GM12872 (cell line): ENCODE measurements around the gene KNCN.

ENCODE experiments used
- TF ChIP-seq, protein P1 (sequence below): IDR thresholded peaks from 3 replicates; pipeline ENCODE4 v1.5.1; 2011; ENCODE audit warnings: low read depth, mild to moderate bottlenecking, low read length, moderate library complexity; ENCODE audit not compliant: insufficient read depth

KNCN gene

DNA sequence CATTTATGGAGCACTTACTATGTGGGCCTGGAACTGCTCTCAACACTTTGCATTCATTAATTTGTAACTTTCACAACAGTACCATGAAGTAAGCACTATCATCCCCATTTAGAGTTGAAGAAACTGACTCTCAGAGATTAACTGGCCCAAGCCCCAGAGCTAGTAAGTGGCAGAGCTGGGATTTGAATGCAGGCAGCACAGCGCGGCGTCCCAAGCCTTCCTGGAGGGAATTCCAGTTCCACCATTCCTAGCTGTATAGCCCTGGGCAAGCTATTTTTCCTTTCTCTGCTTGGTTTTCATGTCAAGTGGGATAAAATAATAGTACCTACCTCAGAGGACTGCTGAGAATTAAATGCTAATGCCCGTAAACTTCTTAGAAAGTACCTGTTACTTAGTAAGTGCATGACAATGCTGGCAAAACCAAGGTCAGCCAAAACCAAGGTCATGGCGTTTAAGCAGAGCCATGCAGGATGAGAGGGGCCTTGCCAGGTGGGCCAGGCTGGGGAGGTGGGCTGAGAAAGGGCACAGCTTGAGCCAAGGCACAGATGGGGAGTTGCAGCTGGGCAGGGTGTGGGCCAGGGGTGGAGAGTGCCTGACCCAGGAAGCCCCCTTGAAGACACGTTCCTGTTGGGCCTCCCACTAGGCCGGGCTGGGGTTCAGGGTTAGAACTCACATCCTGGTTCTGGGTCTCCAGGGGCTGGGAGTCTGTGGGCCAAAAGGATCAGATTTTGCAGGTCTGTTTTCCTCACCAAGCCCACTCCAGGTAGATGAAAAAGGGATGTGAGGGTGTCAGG, 4.6 kb upstream of the KNCN start:
- TF ChIP-seq, protein P1, sequence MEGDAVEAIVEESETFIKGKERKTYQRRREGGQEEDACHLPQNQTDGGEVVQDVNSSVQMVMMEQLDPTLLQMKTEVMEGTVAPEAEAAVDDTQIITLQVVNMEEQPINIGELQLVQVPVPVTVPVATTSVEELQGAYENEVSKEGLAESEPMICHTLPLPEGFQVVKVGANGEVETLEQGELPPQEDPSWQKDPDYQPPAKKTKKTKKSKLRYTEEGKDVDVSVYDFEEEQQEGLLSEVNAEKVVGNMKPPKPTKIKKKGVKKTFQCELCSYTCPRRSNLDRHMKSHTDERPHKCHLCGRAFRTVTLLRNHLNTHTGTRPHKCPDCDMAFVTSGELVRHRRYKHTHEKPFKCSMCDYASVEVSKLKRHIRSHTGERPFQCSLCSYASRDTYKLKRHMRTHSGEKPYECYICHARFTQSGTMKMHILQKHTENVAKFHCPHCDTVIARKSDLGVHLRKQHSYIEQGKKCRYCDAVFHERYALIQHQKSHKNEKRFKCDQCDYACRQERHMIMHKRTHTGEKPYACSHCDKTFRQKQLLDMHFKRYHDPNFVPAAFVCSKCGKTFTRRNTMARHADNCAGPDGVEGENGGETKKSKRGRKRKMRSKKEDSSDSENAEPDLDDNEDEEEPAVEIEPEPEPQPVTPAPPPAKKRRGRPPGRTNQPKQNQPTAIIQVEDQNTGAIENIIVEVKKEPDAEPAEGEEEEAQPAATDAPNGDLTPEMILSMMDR: no peak

DNA sequence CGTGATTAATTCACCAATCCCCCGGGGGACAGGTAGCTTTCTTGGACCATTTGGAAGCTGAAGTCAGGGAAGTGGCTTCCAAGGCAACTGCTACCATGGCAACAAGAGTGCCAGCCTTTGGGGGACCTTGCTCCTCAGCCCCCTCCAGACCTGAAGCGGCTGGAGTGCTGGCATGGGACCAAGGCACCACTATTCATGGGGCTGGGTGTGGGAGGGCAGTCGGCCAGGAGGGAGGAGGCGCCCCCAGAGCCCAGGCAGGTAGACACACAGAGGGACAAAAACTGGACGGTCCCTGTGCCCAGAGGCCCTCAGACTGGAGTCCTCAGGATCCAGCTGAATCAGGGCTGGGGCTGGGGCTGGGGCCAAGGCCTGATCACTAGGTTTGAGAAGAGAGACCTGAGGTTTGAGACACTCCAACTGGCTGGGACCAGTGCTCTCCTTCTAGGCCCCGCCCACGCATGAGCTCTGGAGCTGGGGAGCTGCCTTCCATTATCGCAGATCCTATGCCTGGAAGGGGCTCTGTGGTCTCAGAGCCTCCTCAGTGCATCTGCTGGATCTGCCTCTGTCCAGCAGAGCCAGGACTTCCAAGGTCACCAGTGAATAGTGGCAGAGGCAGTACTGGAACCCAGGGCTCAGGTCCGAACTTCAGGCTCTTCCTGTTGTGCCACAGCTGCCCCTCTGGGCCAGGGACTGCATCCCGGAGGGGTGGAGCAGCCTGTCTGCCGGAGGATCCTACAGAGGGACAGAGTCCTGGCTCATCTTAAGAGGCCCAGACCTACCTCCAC, 3.3 kb upstream of the KNCN start:
- TF ChIP-seq, protein P1: no peak

DNA sequence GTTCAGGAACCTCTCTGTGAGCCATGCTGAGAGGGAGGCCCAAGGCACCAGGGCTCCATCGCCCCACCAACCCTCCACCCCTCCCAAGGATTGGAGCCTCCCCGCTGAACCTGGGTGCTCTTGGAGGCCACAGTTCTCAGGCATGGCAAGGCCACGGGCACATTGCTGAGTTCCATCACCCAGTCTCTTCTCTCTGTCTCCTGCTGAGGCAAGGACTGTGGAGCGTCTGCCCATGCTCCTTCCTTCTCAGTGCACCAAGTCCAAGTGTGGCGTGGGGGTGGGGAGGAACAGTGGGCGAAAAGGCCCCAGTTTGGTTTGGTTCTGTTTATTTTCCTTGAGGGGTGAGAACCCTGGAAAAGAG, 2.8 kb upstream of the KNCN start:
- TF ChIP-seq, protein P1: no peak

DNA sequence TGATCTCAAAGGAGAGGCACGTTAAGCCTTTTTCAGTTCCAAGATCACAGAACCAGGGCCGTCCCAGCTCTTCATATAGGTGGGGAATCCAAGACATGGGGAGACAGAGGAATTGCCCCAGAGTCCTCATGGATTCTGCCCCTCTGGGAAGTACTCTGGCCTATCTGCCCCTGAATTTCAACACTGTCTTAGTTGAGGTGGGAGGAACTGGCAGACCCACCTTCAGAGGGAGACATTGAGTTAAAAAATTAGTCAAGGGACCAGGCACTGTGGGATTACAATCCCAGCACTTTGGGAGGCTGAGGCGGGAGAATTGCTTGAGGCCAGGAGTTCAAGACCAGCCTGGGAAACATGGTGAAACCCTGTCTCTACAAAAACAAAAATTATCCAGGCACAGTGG, 2.1 kb upstream of the KNCN start:
- TF ChIP-seq, protein P1: no peak

DNA sequence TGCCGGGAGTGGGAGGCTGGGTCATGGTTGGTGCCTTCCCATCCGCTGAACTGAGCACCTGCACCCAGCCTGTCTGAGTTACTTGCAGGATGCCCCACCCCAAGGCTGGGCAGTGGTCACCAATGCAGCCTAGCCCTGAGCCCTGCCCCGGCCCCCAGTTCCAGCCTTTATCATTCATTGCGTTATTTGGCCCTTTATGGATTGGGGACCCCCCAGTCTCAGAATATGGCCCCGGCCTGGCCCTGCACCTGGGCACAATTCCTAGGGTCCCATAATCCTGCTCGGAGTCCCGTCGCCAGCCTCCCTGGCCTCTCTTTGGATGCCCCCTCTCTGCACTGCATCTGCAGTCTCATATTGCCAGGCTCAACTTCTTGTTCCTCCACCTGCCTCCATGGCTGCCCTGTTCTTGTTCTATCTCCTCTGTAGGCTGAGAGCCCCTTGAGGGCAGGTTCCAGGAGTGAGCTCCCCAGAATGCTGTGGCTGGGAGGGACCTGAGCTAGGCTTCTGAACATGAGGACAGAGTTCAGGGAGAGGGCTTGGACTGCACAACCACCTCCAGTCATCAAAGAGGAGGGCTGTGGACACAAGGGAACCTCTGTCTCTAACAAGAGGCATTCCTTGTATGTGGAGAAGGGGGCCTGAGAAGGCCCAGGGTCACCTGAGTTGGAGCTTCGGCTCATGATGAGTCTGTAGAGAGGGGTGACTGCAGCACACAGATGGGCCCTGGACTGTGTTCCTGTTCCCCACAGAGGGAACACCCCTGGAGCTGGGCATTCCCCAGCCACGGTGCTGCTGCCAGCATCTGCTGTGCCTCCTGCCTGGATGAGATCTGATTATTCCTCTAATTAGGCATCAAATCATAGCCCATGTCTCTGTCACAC, 1.1 kb upstream of the KNCN start:
- TF ChIP-seq, protein P1: no peak

DNA sequence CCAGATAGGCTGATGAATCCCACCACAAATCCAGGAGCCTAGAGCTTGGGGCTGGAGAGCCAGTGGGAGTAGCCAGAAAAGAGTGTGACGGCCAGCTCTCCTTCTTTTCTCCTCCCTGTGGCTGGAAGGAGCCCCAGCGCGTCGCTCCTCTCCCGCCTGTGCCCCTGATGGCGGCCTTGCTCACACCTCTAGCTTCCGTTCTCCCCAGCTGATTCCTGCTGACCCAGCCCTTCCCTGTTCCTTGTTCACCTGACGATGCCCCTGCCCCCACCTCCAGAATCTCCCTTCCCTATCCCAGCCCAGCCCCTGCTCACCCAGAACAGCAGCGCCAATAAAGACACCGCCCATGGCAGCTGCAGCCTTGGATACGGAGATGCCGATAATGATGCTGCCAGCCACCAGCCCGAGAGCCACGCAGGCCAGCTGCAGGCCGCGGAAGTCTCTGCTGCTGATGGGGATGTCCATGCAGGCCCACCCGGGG, 656 bp downstream of the KNCN start:
- TF ChIP-seq, protein P1: no peak
